Subcutaneous abdominal adipose tissue (tissue), 5 donors: Measurements from ENCODE around the gene MTHFR.

ENCODE experiments used
- H3K27ac ChIP-seq: one replicate; pipeline ENCODE4 v1.7.0; 2013; ENCODE audit warnings: low read depth, mild to moderate bottlenecking, inconsistent platforms, low read length, moderate library complexity
- H3K27me3 ChIP-seq, 5 donors: one replicate each; pipeline ENCODE4 v1.7.0; 2013; ENCODE audit warnings: low read length in 5 of 5, inconsistent platforms in 1 of 5; ENCODE audit not compliant: control insufficient read depth in 5 of 5, insufficient read depth in 4 of 5
- H3K36me3 ChIP-seq, 5 donors: one replicate each; pipeline ENCODE4 v1.7.0; 2013; ENCODE audit warnings: low read length in 5 of 5; ENCODE audit not compliant: control insufficient read depth in 5 of 5, insufficient read depth in 5 of 5
- H3K4me1 ChIP-seq, 5 donors: one replicate each; pipeline ENCODE4 v1.7.0; 2013; ENCODE audit warnings: low read length in 5 of 5, mild to moderate bottlenecking in 3 of 5, moderate library complexity in 1 of 5; ENCODE audit not compliant: control insufficient read depth in 5 of 5, insufficient read depth in 5 of 5
- H3K4me3 ChIP-seq, 5 donors: one replicate each; pipeline ENCODE4 v1.7.0; 2013; ENCODE audit warnings: low read length in 5 of 5, low read depth in 1 of 5
- H3K9ac ChIP-seq, 5 donors: one replicate each; pipeline ENCODE4 v1.7.0; 2013; ENCODE audit warnings: low read length in 5 of 5, mild to moderate bottlenecking in 4 of 5, moderate library complexity in 3 of 5
- H3K9me3 ChIP-seq, 5 donors: one replicate each; pipeline ENCODE4 v1.7.0; 2013; ENCODE audit warnings: low read length in 5 of 5; ENCODE audit not compliant: control insufficient read depth in 5 of 5
- donor health status: healthy.
- donor health status: healthy.
- donor health status: healthy.
- donor health status: healthy.
- donor health status: healthy.

MTHFR gene

GRCh38 chr1:11746795-11747487, 58.8 kb downstream of the MTHFR start:
- Histone ChIP-seq H3K9ac (no peak overlapping the region), H3K27ac (no peak overlapping the region), H3K4me1 (peaks cover 0 to 5% (median 0%) of the 10 kb centered on the region in 5 donors), H3K36me3 (peaks cover 0 to 63% (median 49%) of the 10 kb centered on the region in 5 donors), H3K27me3 (no peaks in the 10 kb centered on the region), H3K4me3 (no peak overlapping the region), H3K9me3 (no peaks in the 10 kb centered on the region)

GRCh38 chr1:11746092-11746491, 59.7 kb downstream of the MTHFR start:
- no peak overlapping the region for H3K27ac ChIP-seq
- no peak overlapping the region for H3K9ac ChIP-seq
- H3K36me3 ChIP-seq, result peaks cover 0 to 58% (median 47%) of the 10 kb centered on the region in 5 donors
- no peaks in the 10 kb centered on the region for H3K27me3 ChIP-seq
- H3K9me3 ChIP-seq, result no peaks in the 10 kb centered on the region
- no peak overlapping the region for H3K4me3 ChIP-seq
- peaks cover 0 to 5% (median 0%) of the 10 kb centered on the region in 5 donors for H3K4me1 ChIP-seq

- no peak overlapping the region for H3K9ac ChIP-seq
- no peak overlapping the region for H3K27ac ChIP-seq
- H3K4me3 ChIP-seq, result no peak overlapping the region
- H3K27me3 ChIP-seq, result no peaks in the 10 kb centered on the region
- peaks cover 0 to 13% (median 11%) of the 10 kb centered on the region in 5 donors for H3K4me1 ChIP-seq
- no peaks in the 10 kb centered on the region for H3K9me3 ChIP-seq
- peaks cover 0 to 40% (median 30%) of the 10 kb centered on the region in 5 donors for H3K36me3 ChIP-seq
Measured at GRCh38 chr1:11744287-11744686, 61.5 kb downstream of the MTHFR start.

- no peak overlapping the region for H3K27ac ChIP-seq
- no peak overlapping the region for H3K9ac ChIP-seq
- peaks cover 2 to 27% (median 13%) of the 10 kb centered on the region in 5 donors for H3K4me1 ChIP-seq
- peaks cover 0 to 18% (median 11%) of the 10 kb centered on the region in 5 donors for H3K36me3 ChIP-seq
- H3K27me3 ChIP-seq, result no peaks in the 10 kb centered on the region
- no peaks in the 10 kb centered on the region for H3K9me3 ChIP-seq
- H3K4me3 ChIP-seq, result no peak overlapping the region
Measured at GRCh38 chr1:11741919-11742558, 63.7 kb downstream of the MTHFR start.

GRCh38 chr1:11741482-11741881, 64.3 kb downstream of the MTHFR start:
- Histone ChIP-seq H3K27ac (no peak overlapping the region), H3K27me3 (no peaks in the 10 kb centered on the region), H3K9ac (no peak overlapping the region), H3K4me3 (no peak overlapping the region), H3K36me3 (peaks cover 0 to 12% (median 11%) of the 10 kb centered on the region in 5 donors), H3K9me3 (no peaks in the 10 kb centered on the region), H3K4me1 (peaks cover 3 to 33% (median 19%) of the 10 kb centered on the region in 5 donors)

GRCh38 chr1:11740258-11741192, 65.2 kb downstream of the MTHFR start:
- H3K9me3 ChIP-seq, result no peaks in the 10 kb centered on the region
- H3K4me3 ChIP-seq, result no peak overlapping the region
- H3K4me1 ChIP-seq, result peaks cover 5 to 39% (median 27%) of the 10 kb centered on the region in 5 donors
- H3K36me3 ChIP-seq, result peaks cover 0 to 2% (median 2%) of the 10 kb centered on the region in 5 donors
- H3K27me3 ChIP-seq, result no peaks in the 10 kb centered on the region
- no peak overlapping the region for H3K27ac ChIP-seq
- H3K9ac ChIP-seq, result peak overlapping the region in 1 of 5 donors; percentile 3

GRCh38 chr1:11738783-11739182, 67.0 kb downstream of the MTHFR start:
- no peaks in the 10 kb centered on the region for H3K27me3 ChIP-seq
- no peaks in the 10 kb centered on the region for H3K36me3 ChIP-seq
- H3K4me1 ChIP-seq, result peaks cover 8 to 44% (median 29%) of the 10 kb centered on the region in 5 donors
- H3K9ac ChIP-seq, result no peak overlapping the region
- no peak overlapping the region for H3K4me3 ChIP-seq
- no peaks in the 10 kb centered on the region for H3K9me3 ChIP-seq
- H3K27ac ChIP-seq, result no peak overlapping the region

- peaks cover 8 to 44% (median 29%) of the 10 kb centered on the region in 5 donors for H3K4me1 ChIP-seq
Measured at GRCh38 chr1:11738096-11738495, 67.7 kb downstream of the MTHFR start.

GRCh38 chr1:11736746-11737639, 68.8 kb downstream of the MTHFR start:
- peaks cover 8 to 51% (median 29%) of the 10 kb centered on the region in 5 donors for H3K4me1 ChIP-seq
- no peaks in the 10 kb centered on the region for H3K9me3 ChIP-seq
- H3K4me3 ChIP-seq, result peak overlapping the region; percentile 62 to 98 (median 97)
- no peaks in the 10 kb centered on the region for H3K36me3 ChIP-seq
- no peaks in the 10 kb centered on the region for H3K27me3 ChIP-seq
- peak overlapping the region; percentile 86 for H3K27ac ChIP-seq
- peak overlapping the region; percentile 57 to 97 (median 92) for H3K9ac ChIP-seq

More at GRCh38 chr1:11738096-11738495, 67.7 kb downstream of the MTHFR start:
- Histone ChIP-seq H3K9ac (no peak overlapping the region), H3K4me3 (no peak overlapping the region), H3K27ac (peak overlapping the region; percentile 86), H3K36me3 (no peaks in the 10 kb centered on the region), H3K27me3 (no peaks in the 10 kb centered on the region), H3K9me3 (no peaks in the 10 kb centered on the region)
